ENCODE data around the gene TRIM24.
A peak's percentile ranks its signal among the peaks of the same experiment; 100 is the strongest.

Gene TRIM24

DNA sequence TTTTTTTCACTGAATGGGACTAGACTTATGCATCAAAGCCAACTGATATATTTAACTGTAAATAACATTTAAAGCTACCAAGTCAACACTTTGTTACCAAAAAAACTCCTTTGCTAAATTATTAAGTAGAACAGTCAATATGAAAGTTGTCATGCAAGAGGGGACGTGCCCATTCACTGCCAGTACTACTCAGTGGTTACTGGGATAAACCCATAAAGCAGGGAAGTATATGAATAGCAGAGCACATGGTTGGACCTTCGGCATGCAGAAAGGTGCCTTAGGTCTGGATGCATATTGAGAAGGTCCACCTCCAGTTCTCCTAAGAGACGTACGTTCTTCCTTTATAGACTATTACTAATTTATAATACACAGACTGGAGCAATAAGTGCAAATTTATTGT lies 121.0 kb downstream of the TRIM24 start:
- DNase-seq = no peak

DNA sequence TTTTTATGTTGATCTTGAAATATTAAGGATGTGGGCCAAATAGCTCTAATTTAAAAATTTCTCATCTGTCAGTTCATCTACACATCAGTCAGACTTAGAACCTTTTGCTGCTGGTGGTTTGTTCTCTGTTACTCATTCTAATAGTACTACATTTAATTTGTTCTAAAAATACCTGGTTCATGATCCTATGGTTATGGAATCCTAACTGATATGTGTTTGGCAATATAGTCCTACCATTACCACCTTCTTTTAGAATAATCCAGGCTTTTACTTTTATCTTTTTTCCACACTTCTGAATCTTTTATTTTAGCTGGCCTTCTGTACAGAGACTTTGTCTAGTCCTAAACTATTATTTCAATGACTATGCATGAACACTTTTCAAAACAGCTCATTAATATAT lies 124.2 kb downstream of the TRIM24 start:
- DNase-seq = peak; percentile 4

DNA sequence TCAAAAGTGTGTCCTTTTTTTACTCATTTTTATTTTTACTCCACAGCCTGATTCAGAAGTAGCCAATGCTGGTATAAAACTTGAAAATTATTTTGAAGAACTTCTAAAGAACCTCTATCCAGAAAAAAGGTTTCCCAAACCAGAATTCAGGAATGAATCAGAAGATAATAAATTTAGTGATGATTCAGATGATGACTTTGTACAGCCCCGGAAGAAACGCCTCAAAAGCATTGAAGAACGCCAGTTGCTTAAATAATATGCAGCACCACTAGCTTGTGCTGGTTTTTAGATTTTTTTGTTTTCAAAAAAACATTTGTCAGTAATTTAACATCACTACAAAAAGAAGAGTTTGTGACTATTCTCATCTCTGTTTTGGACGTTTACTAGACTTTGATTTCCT lies 124.6 kb downstream of the TRIM24 start:
- peak; percentile 8 for DNase-seq

DNA sequence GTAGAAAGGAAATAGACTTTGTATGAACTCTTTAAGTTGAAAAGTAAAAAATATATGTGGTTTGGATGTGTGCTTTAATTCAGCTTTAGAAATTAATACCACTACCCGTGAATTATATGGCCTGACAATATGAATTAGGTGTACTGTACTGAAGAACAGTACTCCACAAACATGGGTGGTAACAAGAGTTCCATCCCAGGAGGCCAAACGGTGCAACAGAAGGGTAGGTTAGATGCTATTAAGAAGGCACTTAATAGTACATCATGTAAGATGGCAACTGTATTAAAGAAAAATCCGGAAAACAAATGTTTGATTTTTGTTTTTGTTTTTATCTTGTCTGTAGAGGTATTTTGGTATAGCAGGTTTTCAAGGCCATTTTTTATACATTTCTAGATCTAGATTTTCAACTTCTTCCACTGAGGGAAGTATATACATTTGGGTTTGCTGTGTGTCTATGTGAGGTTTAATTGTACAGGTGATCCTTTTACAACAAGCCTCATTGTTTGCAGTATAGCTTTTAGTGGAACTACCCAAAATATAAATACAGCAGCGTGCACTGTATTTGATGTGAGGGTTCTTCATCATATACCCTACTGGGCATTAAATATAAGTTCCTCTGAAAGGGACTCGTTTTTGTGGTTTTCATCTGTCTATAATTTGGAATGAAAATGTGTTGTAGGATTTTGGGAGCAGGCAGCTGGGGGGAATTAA lies 125.4 kb downstream of the TRIM24 start:
- no peak for DNase-seq

DNA sequence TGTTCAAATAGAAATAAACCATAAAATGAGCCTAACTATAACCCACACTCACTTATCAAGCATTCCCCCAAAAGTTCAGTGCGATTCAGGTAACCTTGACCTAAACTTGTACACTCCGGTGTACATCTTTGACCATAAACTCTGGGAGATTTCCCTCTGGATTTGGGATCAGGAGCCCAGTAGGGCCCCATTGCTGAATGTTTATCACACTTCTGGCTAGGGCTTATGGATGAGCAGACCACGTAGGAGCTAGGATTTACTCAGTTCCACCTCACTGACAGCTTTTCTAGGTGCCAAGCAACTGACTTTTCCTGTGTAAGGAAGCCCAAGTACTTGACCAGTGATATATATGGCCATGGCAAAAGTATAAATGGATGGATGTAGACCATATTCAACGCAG lies 127.4 kb downstream of the TRIM24 start:
- no peak for DNase-seq

DNA sequence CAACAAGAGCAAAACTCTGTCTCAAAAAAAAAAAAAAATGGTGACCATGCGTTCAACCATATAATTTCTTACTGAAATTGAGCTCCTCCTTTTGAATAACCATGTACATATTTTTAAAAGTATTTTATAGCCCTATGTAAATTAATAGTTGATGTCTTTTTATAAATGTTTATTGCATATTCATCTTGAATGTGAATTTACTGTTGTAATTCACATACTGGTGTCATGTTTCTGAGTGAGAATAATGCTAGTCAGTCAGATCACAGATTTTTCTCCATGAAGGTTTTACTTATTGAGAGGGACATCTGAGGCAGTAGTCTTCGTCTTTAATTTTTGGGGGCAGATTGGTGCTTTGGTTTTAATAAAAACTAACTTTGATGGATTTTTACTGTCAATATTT lies 128.9 kb downstream of the TRIM24 start:
- no peak for DNase-seq

DNA sequence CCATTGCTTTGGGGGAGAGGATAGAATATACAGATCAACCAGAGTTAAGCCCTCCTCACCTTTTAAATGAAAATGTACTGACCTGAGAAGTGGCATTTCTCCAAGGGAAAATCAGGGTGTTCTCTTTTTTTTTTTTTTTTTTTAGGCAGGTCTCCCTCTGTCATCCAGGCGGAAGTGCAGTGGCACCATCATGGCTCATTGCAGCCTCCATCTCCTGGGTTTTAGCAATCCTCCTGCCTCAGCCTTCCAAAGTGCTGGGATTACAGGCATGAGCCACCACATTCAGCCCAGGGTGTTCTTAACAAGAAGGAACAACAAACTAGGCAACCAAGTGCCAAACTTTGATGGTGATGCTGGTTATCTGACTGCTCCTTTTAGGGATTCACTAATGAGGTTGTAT lies 130.1 kb downstream of the TRIM24 start:
- no peak for DNase-seq

DNA sequence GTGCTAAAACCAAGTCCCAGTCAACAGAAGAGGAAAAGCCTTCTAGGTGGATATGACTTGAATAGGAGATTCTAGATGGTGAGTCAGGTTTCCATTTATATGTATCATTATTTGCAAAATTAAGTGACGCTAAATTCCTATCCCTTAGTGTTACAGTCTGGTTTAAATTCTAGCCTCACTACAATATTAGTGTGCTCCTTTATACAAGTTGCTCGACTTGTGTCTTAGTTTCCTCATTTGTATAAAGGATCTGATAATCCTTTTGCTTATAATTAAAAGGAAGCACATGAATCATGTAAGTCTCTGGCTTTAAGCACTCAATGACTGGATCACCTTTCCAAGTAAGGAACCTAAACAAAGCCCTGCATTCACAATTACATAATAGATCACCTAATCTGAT lies 135.4 kb downstream of the TRIM24 start:
- DNase-seq = no peak

DNA sequence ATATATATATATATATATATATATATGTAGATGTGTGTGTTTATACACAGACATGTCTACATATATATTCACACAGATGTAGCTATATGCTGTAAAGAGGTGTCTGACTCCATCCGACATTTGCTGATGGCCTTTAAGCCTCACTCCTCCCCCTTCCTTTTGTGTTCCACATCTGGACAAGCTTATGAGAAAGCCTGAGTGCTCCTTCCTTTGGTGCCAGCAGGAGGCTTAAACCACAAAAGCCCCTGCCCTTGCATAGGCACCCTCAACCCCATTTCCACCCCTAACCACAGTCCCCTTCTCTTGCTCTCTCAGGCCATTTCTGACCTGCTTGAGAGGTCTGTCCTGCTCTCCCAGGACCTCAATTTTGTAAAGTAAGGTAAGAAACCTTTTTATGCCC lies 142.4 kb downstream of the TRIM24 start:
- DNase-seq = no peak

DNA sequence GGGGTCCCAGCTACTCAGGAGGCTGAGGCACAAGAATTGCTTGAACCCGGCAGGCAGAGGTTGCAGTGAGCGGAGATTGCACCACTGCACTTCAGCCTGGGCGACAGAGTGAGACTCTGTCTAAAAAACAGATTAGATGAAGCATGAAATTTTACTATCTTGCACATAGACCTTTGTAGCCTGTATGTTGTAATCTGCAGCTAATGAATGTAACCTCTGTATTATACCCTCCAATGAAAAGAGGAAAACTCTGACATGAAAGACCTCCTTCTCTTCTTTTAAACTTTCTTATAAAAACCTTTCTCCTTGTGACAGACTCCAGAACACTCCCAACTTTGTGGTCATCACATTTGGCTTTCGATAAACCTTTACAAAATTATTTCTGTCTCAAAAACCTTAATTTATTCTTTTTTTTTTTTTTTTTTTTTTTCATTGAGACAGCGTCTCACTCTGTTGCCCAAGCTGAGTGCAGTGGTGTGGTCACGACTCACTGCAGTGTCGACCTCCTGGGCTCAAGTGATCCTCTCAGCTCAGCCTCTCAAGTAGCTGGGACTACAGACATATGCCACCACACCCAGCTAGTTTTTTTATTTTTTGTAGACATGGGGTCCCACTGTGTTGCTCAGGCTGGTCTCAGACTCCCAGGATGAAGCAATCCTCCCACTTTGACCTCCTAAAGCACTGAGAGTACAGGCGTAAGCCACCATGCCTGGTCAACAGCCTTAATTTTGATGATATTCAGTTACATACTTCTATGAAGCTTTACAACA lies 143.7 kb downstream of the TRIM24 start:
- no peak for DNase-seq

DNA sequence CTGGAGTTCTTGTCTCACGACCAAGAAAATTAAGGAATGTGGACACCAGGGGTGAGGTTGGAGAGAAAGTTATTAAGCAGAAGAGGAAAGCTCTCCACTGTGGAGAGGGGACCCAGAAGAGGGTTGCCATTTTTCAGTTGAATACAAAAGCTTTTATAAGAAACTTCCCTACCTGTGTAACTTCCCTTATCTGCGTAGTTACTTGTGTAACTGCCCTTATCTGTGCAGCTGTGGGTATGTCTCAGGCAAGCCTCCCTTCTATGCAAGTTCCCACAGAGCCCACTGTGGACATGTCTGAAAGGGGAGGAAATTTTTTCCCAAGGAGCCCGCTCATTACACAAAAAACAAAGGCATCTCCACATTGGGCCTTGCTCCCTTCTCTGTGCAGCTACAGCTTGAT lies 146.2 kb downstream of the TRIM24 start:
- DNase-seq = no peak

DNA sequence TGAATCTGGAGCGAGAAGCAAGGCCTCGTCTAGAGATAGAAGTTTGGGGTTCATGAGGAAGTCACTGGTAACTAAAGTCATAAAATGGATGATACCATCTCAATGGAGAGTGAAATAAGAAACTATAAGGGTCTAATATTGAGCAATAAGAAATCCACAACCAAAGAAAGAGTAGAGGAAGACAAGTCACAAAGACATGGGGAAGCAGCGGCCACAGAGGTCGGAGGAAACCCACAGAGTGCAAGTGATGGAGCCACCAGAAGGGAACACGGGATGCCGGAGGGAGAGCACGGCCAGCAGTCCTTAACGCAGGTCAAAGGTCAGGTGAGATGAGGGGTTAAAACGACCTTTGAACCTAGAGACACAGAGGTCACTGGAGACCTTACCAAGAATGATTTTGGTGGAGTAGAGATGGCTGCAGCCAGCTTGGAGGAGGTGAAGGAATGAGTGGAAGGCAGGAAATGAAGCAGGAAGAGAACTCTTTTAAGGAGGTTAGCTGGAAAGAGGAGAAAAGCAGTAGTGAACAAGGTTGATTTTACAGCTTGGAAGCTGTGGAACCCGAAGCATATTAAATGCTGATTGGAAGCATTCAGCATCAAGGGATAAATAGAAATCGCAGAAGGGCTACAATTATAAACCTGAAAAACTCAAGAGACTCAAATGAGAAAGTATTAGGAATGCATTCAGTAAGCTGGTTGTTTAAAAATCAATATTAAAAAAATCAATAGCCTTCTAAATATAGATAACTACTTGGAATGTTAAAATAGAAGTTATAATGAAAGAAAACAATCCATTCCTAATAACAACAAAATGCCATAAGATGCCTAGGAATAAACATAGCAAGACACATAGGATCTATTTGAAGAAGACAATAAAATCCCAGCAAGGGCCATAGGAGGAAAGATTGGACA lies 147.4 kb downstream of the TRIM24 start:
- DNase-seq = no peak

DNA sequence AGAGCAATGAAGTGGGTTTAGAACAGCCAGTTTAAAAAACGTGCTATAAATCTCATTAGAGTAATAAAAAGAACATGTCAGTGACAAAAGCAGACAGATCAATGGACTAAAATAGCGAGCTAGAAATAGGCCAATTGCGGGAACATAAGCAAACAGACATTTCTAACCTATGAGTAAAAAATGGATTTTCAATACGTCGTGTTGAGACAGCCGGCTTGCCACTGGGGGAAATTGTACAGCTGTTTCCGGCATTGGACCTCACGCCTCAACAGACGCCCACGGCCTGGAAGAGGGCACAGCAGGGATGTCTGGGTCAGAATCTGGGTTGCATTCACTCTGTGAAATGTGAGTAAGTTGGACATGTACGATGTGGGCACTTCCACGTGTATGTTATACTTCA lies 148.2 kb downstream of the TRIM24 start:
- DNase-seq = no peak

DNA sequence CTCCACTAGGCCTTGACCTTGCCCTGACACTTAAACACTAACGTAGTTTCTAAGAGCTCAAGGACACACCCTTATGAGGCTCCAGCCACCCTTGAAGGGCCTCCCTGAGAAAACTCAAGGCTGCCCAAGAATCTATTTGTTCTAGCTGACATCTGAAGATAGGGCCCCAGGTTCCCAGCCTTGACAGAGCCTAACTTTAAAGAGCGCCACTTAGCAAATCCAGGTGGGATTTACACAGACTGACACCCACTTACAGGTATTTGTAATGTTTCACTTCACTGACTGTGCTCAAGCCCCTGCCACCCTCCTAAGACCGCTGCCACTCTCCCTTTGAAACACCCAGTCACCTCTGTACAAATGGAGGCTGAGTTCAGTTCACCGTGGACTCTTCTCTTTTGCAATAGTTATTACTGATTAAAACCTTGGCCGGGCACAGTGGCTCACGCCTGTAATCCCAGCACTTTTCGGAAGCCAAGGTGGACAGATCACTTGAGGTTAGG lies 150.7 kb downstream of the TRIM24 start:
- no peak for DNase-seq

DNA sequence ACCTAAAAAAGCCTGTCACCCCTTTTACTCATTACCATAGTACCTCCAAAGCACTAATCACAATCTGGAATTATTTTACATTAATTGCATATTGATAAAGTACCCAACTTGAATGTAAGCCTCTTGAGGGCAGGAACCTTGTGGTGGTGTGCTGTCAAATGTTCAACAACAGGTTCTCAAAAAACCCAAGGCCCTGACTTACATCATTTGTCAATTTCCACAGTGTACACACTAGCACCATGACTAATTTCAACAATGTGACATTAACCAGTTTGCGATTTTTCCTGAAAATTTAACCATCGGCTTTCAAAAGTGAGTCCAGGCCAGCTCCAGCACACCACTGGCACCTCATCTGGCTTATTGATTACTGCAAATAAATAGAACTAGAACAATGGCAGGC lies 153.6 kb downstream of the TRIM24 start:
- DNase-seq = no peak

DNA sequence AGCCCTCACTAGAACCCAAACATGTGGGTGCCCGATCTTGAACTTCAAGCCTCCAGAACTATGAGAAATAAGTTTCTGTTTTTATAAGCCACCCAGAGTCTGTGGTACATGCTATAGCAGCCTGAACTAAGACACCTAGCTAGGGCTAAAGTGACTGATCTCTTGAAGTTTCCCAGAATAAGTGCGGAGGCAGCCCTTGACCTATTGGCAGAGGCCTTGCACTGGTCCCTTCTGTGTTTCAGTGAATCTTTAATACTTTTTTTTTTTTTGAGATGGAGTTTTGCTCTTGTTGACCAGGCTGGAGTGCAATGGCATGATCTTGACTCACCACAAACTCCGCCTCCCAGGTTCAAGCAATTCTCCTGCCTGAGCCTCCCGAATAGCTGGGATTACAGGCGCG lies 156.0 kb downstream of the TRIM24 start:
- no peak for DNase-seq

DNA sequence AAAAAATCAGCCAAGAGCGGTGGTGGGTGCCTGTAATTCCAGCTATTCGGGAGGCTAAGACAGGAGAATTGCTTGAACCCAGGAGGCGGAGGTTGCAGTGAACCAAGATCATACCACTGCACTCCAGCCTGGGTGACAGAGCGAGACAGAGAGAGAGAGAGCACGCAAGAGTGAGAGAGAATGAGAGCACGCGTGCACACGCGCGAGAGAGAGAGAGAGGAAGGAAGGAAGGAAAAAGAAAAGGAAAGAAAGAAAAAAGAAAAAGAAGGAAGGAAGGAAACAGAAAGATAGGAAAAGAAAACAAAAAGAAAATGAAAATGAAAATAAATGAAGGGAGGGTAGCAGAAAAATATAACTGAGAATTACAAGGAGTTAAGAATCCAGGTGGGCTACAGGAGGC lies 158.4 kb downstream of the TRIM24 start:
- no peak for DNase-seq

DNA sequence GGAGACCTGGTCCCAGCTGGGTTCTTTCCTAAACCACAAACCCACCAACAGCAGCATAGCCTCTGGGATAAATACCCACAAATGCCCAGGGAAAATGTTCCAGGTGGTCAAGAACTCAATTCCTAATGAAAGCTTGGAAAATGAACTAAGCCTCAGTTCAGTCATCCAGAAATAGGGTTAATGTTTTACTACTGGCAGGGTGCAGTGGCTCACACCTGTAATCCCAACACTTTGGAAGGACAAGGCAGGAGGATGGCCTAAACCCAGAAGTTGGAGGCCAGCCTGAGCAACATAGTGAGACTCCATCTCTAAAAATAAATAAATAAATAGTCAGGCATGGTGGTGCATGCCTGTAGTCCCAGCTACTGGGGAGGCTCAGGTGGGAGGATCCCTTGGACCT lies 158.9 kb downstream of the TRIM24 start:
- DNase-seq = no peak

DNA sequence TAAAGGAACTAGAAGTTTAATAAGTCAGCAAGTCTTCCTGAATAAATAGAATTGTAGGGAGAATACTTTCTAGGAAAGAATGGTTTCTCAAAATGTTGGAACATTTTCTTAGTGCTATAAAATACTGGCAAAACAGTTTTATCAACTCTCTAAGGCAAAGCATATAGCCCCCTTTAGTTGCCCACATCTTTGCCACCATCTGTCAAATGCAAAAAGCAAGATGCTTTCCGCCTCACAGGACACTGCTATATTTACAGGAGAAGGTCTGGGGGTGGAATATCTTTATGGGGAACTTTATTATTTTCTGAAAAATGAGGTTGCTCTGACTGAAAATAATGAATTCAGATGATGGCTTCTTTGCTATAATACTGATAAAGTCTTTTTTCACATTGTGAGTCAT lies 162.8 kb downstream of the TRIM24 start:
- DNase-seq = no peak

DNA sequence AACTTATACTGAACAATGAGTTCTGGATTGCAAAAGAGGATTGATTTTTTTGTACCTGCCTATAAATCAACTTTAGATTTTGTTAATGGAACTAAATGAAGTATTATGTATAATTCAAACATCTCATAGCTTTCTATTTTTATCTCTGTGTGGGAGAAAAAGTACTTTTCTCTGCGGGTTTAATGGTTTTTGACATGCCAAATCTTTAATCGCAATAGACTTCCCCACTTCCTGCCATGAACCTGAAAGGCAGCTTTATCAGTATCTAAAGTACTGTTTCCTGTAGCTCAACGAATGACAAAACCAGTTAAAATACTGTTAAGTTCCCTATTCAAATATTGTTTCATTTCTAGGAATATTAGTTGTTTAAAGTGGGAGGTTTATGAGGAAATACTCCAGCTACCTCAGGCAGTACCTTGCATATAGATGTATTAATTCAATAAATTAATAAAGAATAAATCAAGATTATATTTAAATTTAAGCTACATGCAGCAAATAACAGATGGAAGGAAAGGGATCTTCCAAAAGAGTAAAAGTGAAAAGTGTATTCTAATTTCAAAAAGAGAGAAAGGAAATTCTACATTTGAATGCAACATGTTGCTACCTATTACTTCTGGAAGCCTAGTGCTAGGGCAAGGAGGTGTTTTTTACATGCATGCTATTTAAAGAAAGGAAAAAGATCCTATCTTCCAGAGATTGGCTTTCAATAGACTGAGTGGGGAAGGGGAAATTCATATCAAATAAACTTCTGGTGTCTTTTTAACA lies 165.2 kb downstream of the TRIM24 start:
- DNase-seq = no peak

DNA sequence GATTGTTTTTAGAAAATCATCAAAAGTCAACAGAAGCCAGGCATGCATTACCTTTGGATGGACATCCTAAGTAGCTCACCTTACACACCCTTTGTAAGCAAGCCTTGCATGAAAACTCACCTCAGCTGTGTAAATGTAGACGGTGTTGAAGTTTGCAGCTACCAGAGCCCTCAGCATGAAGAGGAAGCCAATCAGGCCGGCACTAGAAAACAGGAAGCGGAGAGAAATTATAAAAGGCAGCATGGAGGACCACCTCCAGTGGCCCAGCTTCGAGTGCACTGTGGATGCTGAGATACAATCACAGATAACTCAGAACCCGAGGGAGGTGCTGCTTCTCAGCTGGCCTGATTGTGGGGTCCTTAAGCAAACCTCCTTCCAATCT lies 165.8 kb downstream of the TRIM24 start:
- no peak for DNase-seq

DNA sequence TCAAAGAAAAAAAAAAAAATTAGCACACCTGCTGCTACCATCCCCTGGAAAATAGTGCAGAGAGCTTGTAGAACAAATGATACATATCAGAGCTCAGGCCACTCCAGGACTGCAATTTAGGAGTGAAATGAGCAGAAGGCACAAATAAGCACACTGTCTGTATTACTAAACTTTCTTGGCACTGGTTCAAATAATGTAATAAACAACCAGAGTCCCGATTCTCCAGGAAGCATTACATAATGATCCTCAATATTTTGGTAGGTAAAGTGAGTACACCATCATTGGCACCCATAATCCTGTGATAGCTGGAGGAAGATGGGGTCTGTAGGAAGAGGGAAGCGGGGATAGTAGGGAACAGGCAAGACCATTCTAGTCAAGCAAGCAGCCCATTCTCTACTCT lies 166.8 kb downstream of the TRIM24 start:
- DNase-seq = no peak

DNA sequence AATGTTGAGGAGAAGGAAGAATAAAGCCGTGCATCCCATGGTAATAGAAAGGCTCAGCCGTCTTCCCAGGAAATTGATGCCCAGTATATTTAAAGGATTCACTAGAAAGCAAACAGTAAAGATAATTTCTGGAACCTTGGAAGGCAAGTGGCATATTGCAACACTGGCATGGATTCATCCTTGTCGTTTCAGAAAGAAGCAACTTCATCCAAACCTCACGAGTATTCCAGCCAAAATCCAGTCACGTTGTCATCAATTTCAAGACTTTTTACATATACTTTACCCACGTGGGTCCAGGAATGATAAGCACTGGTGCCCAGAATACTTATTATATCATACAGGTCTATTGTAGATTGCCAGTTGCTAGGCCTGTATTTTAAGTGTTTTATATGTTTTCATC lies 167.3 kb downstream of the TRIM24 start:
- DNase-seq = no peak

Measured in fibroblast of skin of right biceps (primary cell).